NCI-H2227 (cell line): ENCODE measurements around the gene ZYG11A.

ENCODE experiments used
- DNase-seq: peaks from one replicate; lab custom pipeline; 2025; ENCODE audit not compliant: unreplicated experiment; lab: John Stamatoyannopoulos, UW

ZYG11A gene

DNA sequence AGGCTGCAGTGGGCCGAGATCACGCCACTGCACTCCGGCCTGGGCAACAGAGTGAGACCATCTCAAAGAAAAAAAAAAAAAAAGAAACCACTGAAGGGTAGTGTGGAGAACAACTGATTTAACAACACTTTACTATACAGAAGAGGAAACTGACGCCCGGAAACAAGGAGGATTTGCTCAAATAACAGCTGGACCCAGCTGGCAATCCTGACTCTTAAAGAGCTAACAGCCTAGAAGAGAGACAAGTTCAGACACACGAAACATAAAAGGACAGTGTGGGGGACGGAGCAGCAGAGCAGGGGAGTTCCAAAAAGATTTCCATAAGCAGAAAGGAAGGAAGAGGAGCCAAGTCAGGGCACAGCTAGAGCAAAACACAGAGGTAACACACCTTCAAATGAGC lies 74.6 kb downstream of the ZYG11A start:
- DNase-seq: no peak

GRCh38 chr1:52917581-52917980 lies 75.0 kb downstream of the ZYG11A start:
- DNase-seq: no peak

- DNase-seq: no peak
These were observed 75.6 kb downstream of the ZYG11A start for GRCh38 chr1:52918201-52918600.

GRCh38 chr1:52919051-52919722 lies 76.6 kb downstream of the ZYG11A start:
- no peak for DNase-seq

DNA sequence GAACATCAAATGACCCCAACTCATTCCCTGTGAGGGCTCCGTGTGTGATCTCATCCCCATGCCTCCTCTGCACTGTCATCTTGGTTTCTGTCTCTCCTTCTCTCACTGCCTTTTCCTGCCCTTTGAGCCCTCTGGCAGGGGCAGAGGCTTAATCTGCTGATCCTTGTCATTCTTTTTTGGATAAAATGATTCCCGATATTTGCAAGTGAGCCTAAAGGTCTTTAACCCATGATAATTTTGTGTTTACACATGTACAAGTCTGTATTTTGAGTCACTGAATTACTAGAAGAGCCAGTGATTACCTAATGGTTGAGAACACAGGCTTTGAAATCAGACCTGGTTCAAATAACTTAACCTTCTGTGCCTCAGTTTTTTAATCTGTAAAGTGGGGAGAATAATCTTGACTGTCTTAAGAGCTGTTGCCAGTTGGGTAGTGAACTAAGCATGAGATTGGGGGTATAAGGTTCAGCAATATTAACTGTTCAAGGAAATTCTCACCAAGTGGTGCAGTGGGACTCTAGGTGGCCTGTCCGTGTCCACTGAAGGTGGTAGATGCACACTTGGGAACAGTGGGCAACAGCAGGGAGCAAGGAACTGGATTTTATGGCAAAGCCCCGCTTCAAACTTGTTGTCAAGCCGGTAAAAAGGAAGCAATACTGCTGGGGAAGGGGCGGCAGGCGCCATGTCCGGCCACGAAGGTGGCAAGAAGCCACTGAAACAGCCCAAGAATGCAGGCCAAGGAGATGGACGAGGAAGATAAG lies 77.3 kb downstream of the ZYG11A start:
- DNase-seq: no peak

DNA sequence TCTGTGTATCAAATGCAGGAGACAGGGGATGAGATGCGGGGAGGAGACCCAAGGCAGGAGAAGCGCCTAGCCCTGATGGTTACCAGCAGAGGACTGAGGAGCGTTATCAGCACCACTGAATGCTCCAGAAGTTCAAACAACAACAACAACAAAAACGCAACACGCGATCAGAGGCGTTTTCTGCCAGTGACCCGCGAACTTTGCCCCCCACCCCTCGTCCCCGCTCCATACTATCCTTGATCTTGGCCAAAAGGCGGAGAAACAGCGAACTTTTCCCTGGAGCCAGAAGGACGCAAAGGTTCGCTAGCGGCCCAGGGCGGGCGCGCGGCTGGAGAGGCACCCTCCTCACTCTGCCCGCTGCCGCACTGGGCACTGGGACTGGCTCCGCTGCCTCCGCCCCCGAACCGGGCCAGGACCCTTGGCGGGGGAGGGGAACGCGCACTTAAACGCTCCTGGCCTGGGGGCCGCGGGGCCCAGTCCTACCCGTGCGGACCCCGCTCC lies 78.3 kb downstream of the ZYG11A start:
- no peak for DNase-seq

GRCh38 chr1:52925571-52926005 lies 83.0 kb downstream of the ZYG11A start:
- DNase-seq: peak; percentile 55

- DNase-seq: no peak
These were observed 84.3 kb downstream of the ZYG11A start for GRCh38 chr1:52926864-52927211.

- DNase-seq: peak; percentile 84
These were observed 84.9 kb downstream of the ZYG11A start, which contains the start of gene SCP2 for GRCh38 chr1:52927212-52928014. TSS of gene SCP2 (plus strand) at chr1:52927276. CDS start at chr1:52927397, 121 bp downstream.

DNA sequence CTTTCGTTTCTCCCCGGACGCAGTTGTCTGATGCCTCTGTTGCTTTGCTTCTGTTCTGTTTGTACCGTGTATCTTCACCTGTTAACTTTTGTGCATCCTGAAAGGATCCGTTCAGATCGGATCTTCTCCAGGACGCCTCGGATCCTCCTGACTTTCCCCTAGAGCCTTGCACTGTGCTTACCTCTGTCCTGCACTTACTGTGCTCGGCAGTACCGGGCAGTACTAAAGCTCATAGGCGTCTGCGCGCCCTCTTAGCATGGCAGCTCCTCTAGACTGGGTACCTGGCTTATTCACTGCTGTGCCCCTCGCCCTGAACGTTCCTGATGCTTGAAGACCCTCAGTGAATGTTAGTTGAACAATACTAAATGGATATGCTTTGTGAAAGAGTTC lies 85.5 kb downstream of the ZYG11A start:
- peak; percentile 34 for DNase-seq

DNA sequence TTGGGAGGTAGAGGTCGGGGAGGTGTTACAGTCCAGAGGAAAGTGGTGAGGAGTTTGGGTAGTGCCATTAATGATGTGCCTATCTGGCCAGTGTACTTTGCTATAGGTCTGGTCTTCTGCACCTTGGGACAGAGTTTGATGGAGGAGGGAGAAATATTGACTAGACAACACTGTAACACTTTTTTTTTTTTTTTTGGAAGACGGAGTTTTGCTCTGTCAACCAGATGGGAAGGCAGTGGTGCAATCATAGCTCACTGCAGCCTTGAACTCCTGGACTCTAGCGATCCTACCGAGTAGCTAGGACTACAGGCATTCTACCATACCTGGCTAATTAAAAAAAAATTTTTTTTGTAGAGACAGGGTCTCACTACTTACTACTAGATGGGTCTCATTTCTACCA lies 86.5 kb downstream of the ZYG11A start:
- DNase-seq: no peak

- DNase-seq: no peak
These were observed 95.0 kb downstream of the ZYG11A start for GRCh38 chr1:52937433-52938182.

DNA sequence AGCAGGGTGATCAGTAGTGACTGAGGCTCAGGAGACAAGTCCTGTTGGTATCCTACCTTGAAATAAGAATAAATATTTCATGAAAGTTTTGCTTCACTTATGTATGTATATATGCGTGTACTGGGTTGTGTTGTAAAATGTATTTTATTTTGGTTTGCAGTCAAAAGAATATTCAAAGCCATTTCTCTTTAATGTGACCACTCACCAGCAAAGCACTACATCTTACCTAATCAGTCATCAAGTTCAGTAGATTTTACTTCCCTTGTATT lies 95.6 kb downstream of the ZYG11A start:
- no peak for DNase-seq

DNA sequence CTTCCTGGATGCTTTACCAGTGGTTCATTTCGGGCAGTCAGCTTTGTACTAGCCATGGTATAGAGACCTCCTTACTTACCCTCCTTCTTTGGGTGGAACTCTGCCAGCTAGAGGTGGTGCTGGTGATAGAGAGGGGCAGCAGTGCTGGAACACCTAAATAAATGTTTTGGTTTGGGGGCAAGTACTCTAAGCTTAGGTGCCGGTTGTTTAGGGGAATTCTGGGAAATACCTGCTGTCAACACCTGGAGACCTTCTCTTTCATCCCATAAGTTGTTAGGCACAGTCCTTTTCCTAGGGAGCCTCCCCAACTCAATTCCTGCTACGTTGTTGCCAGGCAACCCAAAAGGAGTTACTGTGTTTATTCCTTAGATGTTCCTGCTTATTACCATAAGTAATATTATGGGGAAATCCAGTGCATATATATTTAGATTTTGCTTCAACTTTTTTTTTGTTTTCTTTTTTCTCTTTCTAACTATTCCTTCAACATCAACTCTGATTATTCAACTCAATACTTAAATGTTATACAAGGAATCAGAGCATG lies 101.4 kb downstream of the ZYG11A start:
- DNase-seq: no peak

- no peak for DNase-seq
These were observed 102.0 kb downstream of the ZYG11A start for GRCh38 chr1:52944566-52944965.
